Measurements from ENCODE around the gene VPS45.
"Not testable (repeated sequence)": the region's sequence is repeated elsewhere in the genome, so short reads cannot be mapped to it uniquely, and the experiment has no call there.

The VPS45 gene

GRCh38 chr1:150161747-150162581 lies 94.4 kb downstream of the VPS45 start:
- no peak for FAIRE-seq

GRCh38 chr1:150162582-150162861 lies 94.9 kb downstream of the VPS45 start:
- no peak for FAIRE-seq

GRCh38 chr1:150162862-150163706 lies 95.5 kb downstream of the VPS45 start:
- FAIRE-seq = peak; percentile 95

- FAIRE-seq = no peak
Measured at GRCh38 chr1:150164224-150164623, 96.6 kb downstream of the VPS45 start.

GRCh38 chr1:150164779-150165178 lies 97.2 kb downstream of the VPS45 start:
- FAIRE-seq = no peak

- no peak for FAIRE-seq
Measured at GRCh38 chr1:150165622-150166612, 98.3 kb downstream of the VPS45 start.

- FAIRE-seq = no peak
Measured at GRCh38 chr1:150168960-150169601, 101.5 kb downstream of the VPS45 start.

GRCh38 chr1:150171801-150172200 lies 104.2 kb downstream of the VPS45 start:
- no peak for FAIRE-seq

- no peak for FAIRE-seq
Measured at GRCh38 chr1:150173141-150173585, 105.6 kb downstream of the VPS45 start.

GRCh38 chr1:150176593-150176992 lies 109.0 kb downstream of the VPS45 start:
- no peak for FAIRE-seq

GRCh38 chr1:150178548-150178947 lies 111.0 kb downstream of the VPS45 start:
- no peak for FAIRE-seq

GRCh38 chr1:150179867-150180266 lies 112.3 kb downstream of the VPS45 start:
- no peak for FAIRE-seq

- FAIRE-seq = no peak
Measured at GRCh38 chr1:150180474-150180873, 112.9 kb downstream of the VPS45 start.

GRCh38 chr1:150182247-150182646 lies 114.7 kb downstream of the VPS45 start:
- no peak for FAIRE-seq

- no peak for FAIRE-seq
Measured at GRCh38 chr1:150183061-150183460, 115.5 kb downstream of the VPS45 start.

- no peak for FAIRE-seq
Measured at GRCh38 chr1:150185481-150185880, 117.9 kb downstream of the VPS45 start.

- FAIRE-seq = not testable (repeated sequence)
Measured at GRCh38 chr1:150186438-150186788, 118.8 kb downstream of the VPS45 start.

GRCh38 chr1:150186789-150187559 lies 119.4 kb downstream of the VPS45 start:
- FAIRE-seq = peak; percentile 95

- no peak for FAIRE-seq
Measured at GRCh38 chr1:150187560-150187931, 120.0 kb downstream of the VPS45 start.

- FAIRE-seq = no peak
Measured at GRCh38 chr1:150192012-150192411, 124.4 kb downstream of the VPS45 start.

- no peak for FAIRE-seq
Measured at GRCh38 chr1:150194381-150195031, 126.9 kb downstream of the VPS45 start.
